CD4-positive, alpha-beta memory T cell (primary cell): ENCODE results near the gene EIF4G3. TPM values are rescaled to one million over a fixed set of nuclear protein-coding genes. Genes with fewer than 3 reads are reported as not detected.
"Not testable (repeated sequence)": the region's sequence is repeated elsewhere in the genome, so short reads cannot be mapped to it uniquely, and the experiment has no call there.

ENCODE experiments used
- CTCF ChIA-PET: fragments of 350-600 bp; sonication (Branson Sonifier 250); formaldehyde crosslinking; loops from one replicate; lab custom pipeline; 2021; ENCODE audit warnings: inconsistent platforms; ENCODE audit not compliant: partially characterized antibody; lab: Charles Lee
- POLR2A ChIA-PET: fragments of 350-600 bp; sonication (Branson Sonifier 250); formaldehyde crosslinking; loops from one replicate; lab custom pipeline; 2021; ENCODE audit not compliant: partially characterized antibody; lab: Charles Lee
- DNase-seq, 5 donors: peaks; one replicate each; pipeline versions ENCODE4 v3.0.0 to v3.0.0-alpha.2; 2020 to 2022; ENCODE audit warnings: mixed read lengths in 1 of 5
- H3K27ac ChIP-seq: one replicate; pipeline ENCODE4 v1.7.0; 2013; ENCODE audit warnings: low read depth, low read length
- H3K27me3 ChIP-seq: 2 replicates; pipeline ENCODE4 v1.7.0; 2013; ENCODE audit warnings: mild to moderate bottlenecking, low read length, moderate library complexity; ENCODE audit not compliant: insufficient read depth
- H3K36me3 ChIP-seq: 2 replicates; pipeline ENCODE4 v1.7.0; 2013; ENCODE audit warnings: mild to moderate bottlenecking, low read length, moderate library complexity; ENCODE audit not compliant: insufficient read depth
- H3K4me1 ChIP-seq: 2 replicates; pipeline ENCODE4 v1.7.0; 2013; ENCODE audit warnings: mild to moderate bottlenecking, low read length, moderate library complexity; ENCODE audit not compliant: insufficient read depth
- H3K4me3 ChIP-seq, 2 donors: one replicate each; pipeline ENCODE4 v1.7.0; 2013; ENCODE audit warnings: low read length in 2 of 2, mild to moderate bottlenecking in 1 of 2
- H3K9me3 ChIP-seq, 2 donors: one replicate each; pipeline ENCODE4 v1.7.0; 2013; ENCODE audit warnings: low read length in 2 of 2, control low read depth in 1 of 2; ENCODE audit not compliant: control insufficient read depth in 1 of 2
- H3K27ac Mint-ChIP-seq, 7 donors: one replicate each; pipeline ENCODE4 v1.8.0; 2020 to 2021; ENCODE audit warnings: mixed read lengths in 7 of 7, mild to moderate bottlenecking in 6 of 7, inconsistent platforms in 3 of 7, moderate library complexity in 3 of 7
- H3K27me3 Mint-ChIP-seq, 2 donors: one replicate each; pipeline ENCODE4 v1.8.0; 2020 to 2021; ENCODE audit warnings: mixed read lengths in 2 of 2
- H3K36me3 Mint-ChIP-seq, 2 donors: one replicate each; pipeline ENCODE4 v1.8.0; 2020 to 2021; ENCODE audit warnings: mixed read lengths in 2 of 2, inconsistent platforms in 1 of 2, mild to moderate bottlenecking in 1 of 2
- H3K4me1 Mint-ChIP-seq, 4 donors: one replicate each; pipeline ENCODE4 v1.8.0; 2020 to 2021; ENCODE audit warnings: mixed read lengths in 4 of 4, mild to moderate bottlenecking in 1 of 4
- H3K4me3 Mint-ChIP-seq, 8 donors: one replicate each; pipeline ENCODE4 v1.8.0; 2020 to 2021; ENCODE audit warnings: mixed read lengths in 8 of 8, mild to moderate bottlenecking in 7 of 8, moderate library complexity in 6 of 8, inconsistent platforms in 3 of 8
- H3K9me3 Mint-ChIP-seq, 8 donors: one replicate each; pipeline ENCODE4 v1.8.0; 2020 to 2021; ENCODE audit warnings: mixed read lengths in 8 of 8, mild to moderate bottlenecking in 5 of 8, inconsistent platforms in 3 of 8, moderate library complexity in 1 of 8
- intact Hi-C: fragments of 100-400 bp; cut with micrococcal nuclease; formaldehyde crosslinking; loops from one replicate; pipeline ENCODE4 v1.15.1; 2023
- polyA plus RNA-seq, 2 donors: library from polyadenylated mRNA; unstranded; fragments of 300-500 nt; fragmentation: Illumina TruSeq; gene quantifications; one replicate each; pipeline ENCODE4 v1.2.3, GENCODE V29; 2021
- total RNA-seq, 2 experiments: library from RNA; stranded (reverse); gene quantifications; one replicate each; pipeline ENCODE4 v1.2.3, GENCODE V29; 2021

EIF4G3 gene
- total and polyA plus RNA-seq, 4 experiments from 2014 or later = 1.6 to 18.0 (median 13.1) TPM

- Histone ChIP-seq H3K27me3 (no peaks in the 10 kb centered on the region), H3K36me3 (no peaks in the 10 kb centered on the region), H3K4me3 (no peak overlapping the region), H3K27ac (no peak overlapping the region), H3K9me3 (no peaks in the 10 kb centered on the region), H3K4me1 (peaks cover 17% of the 10 kb centered on the region)
- H3K9me3 Mint-ChIP-seq = no peaks in the 10 kb centered on the region
- ChIA-PET POLR2A (interaction anchor here (0.8 kb wide), 1 partner anchor 91 kb away, joined by 3 read pairs; no protein-coding TSS in a partner anchor), CTCF (interaction anchor here (1.6 kb wide), 1 partner anchor 263 kb away, joined by 6 read pairs; no protein-coding TSS in a partner anchor)
- intact Hi-C loops = no loop called here
- H3K27me3 Mint-ChIP-seq = no peaks in the 10 kb centered on the region
- no peak for DNase-seq
- H3K4me3 Mint-ChIP-seq = peak overlapping the region in 5 of 8 donors; percentile 0 to 47 (median 23)
- H3K4me1 Mint-ChIP-seq = peaks cover 14 to 26% (median 18%) of the 10 kb centered on the region in 4 donors
- peak overlapping the region in 5 of 7 donors; percentile 9 to 72 (median 54) for H3K27ac Mint-ChIP-seq
- peaks cover 0 to 10% of the 10 kb centered on the region in 2 donors for H3K36me3 Mint-ChIP-seq
These were observed 244.7 kb downstream of the EIF4G3 start for GRCh38 chr1:20931930-20932436.

GRCh38 chr1:20930427-20930826 lies 246.3 kb downstream of the EIF4G3 start:
- Mint-ChIP-seq H3K27me3 (no peaks in the 10 kb centered on the region), H3K27ac (no peak overlapping the region), H3K36me3 (peaks cover 0 to 4% of the 10 kb centered on the region in 2 donors), H3K4me3 (no peak overlapping the region), H3K4me1 (peaks cover 14 to 26% (median 18%) of the 10 kb centered on the region in 4 donors), H3K9me3 (no peaks in the 10 kb centered on the region)
- intact Hi-C loops = no loop called here
- H3K27me3 ChIP-seq = no peaks in the 10 kb centered on the region
- no peaks in the 10 kb centered on the region for H3K9me3 ChIP-seq
- H3K4me1 ChIP-seq = peaks cover 17% of the 10 kb centered on the region
- no peak overlapping the region for H3K4me3 ChIP-seq
- CTCF ChIA-PET = no interaction called here
- POLR2A ChIA-PET = no interaction called here
- H3K36me3 ChIP-seq = no peaks in the 10 kb centered on the region
- no peak for DNase-seq
- H3K27ac ChIP-seq = no peak overlapping the region

- peaks cover 12 to 14% (median 13%) of the 10 kb centered on the region in 4 donors for H3K4me1 Mint-ChIP-seq
- Histone ChIP-seq H3K36me3 (no peaks in the 10 kb centered on the region), H3K27me3 (no peaks in the 10 kb centered on the region), H3K9me3 (no peaks in the 10 kb centered on the region), H3K4me1 (peaks cover 13% of the 10 kb centered on the region), H3K27ac (no peak overlapping the region), H3K4me3 (no peak overlapping the region)
- POLR2A ChIA-PET = no interaction called here
- no peak for DNase-seq
- H3K36me3 Mint-ChIP-seq = peaks cover 0 to 4% of the 10 kb centered on the region in 2 donors
- no peak overlapping the region for H3K4me3 Mint-ChIP-seq
- CTCF ChIA-PET = no interaction called here
- no peaks in the 10 kb centered on the region for H3K9me3 Mint-ChIP-seq
- H3K27me3 Mint-ChIP-seq = no peaks in the 10 kb centered on the region
- intact Hi-C loops = no loop called here
- no peak overlapping the region for H3K27ac Mint-ChIP-seq
These were observed 248.6 kb downstream of the EIF4G3 start for GRCh38 chr1:20928146-20928545.

GRCh38 chr1:20921285-20921684 lies 255.4 kb downstream of the EIF4G3 start:
- Mint-ChIP-seq H3K27me3 (no peaks in the 10 kb centered on the region), H3K4me3 (no peak overlapping the region), H3K4me1 (no peaks in the 10 kb centered on the region), H3K27ac (no peak overlapping the region), H3K9me3 (no peaks in the 10 kb centered on the region), H3K36me3 (no peaks in the 10 kb centered on the region)
- no peak overlapping the region for H3K27ac ChIP-seq
- H3K4me1 ChIP-seq = no peaks in the 10 kb centered on the region
- no peaks in the 10 kb centered on the region for H3K9me3 ChIP-seq
- DNase-seq = no peak
- no peaks in the 10 kb centered on the region for H3K36me3 ChIP-seq
- POLR2A ChIA-PET = no interaction called here
- no peaks in the 10 kb centered on the region for H3K27me3 ChIP-seq
- CTCF ChIA-PET = no interaction called here
- no peak overlapping the region for H3K4me3 ChIP-seq
- intact Hi-C loops = no loop called here

- POLR2A ChIA-PET = no interaction called here
- intact Hi-C loops = no loop called here
- no peak for DNase-seq
- no peaks in the 10 kb centered on the region for H3K9me3 ChIP-seq
- H3K36me3 ChIP-seq = no peaks in the 10 kb centered on the region
- Mint-ChIP-seq H3K27me3 (no peaks in the 10 kb centered on the region), H3K9me3 (no peaks in the 10 kb centered on the region), H3K27ac (no peak overlapping the region), H3K4me3 (no peak overlapping the region), H3K4me1 (no peaks in the 10 kb centered on the region), H3K36me3 (peaks cover 1 to 11% of the 10 kb centered on the region in 2 donors)
- H3K27me3 ChIP-seq = no peaks in the 10 kb centered on the region
- no peak overlapping the region for H3K4me3 ChIP-seq
- no peak overlapping the region for H3K27ac ChIP-seq
- CTCF ChIA-PET = interaction anchor here (0.7 kb wide), 1 partner anchor 276 kb away, joined by 3 read pairs; no protein-coding TSS in a partner anchor
- H3K4me1 ChIP-seq = no peaks in the 10 kb centered on the region
These were observed 263.5 kb downstream of the EIF4G3 start for GRCh38 chr1:20913242-20913641.

GRCh38 chr1:20907526-20907925 lies 269.2 kb downstream of the EIF4G3 start:
- H3K27ac Mint-ChIP-seq, H3K36me3 ChIP-seq, H3K4me1 ChIP-seq, H3K4me3 ChIP-seq, H3K27me3 Mint-ChIP-seq, POLR2A ChIA-PET, H3K4me1 Mint-ChIP-seq, H3K27ac ChIP-seq, intact Hi-C loops, H3K27me3 ChIP-seq, H3K9me3 ChIP-seq, CTCF ChIA-PET, H3K4me3 Mint-ChIP-seq, H3K9me3 Mint-ChIP-seq, DNase-seq: not testable (repeated sequence)
- peaks cover 6 to 12% of the 10 kb centered on the region in 2 donors for H3K36me3 Mint-ChIP-seq

GRCh38 chr1:20903437-20903836 lies 273.3 kb downstream of the EIF4G3 start:
- ChIA-PET POLR2A (interaction anchor here (1.0 kb wide), 1 partner anchor 8 kb away, joined by 3 read pairs; no protein-coding TSS in a partner anchor), CTCF (no interaction called here)
- Mint-ChIP-seq H3K36me3 (peaks cover 5 to 13% of the 10 kb centered on the region in 2 donors), H3K9me3 (no peaks in the 10 kb centered on the region), H3K27ac (peak overlapping the region in 1 of 7 donors; percentile 38), H3K4me1 (peaks cover 0 to 1% (median 0%) of the 10 kb centered on the region in 4 donors), H3K4me3 (no peak overlapping the region), H3K27me3 (no peaks in the 10 kb centered on the region)
- H3K4me3 ChIP-seq = no peak overlapping the region
- H3K27me3 ChIP-seq = no peaks in the 10 kb centered on the region
- no peak overlapping the region for H3K27ac ChIP-seq
- H3K36me3 ChIP-seq = peaks cover 6% of the 10 kb centered on the region
- intact Hi-C loops = no loop called here
- peak in 3 of 5 donors; percentile 4 to 7 (median 5) for DNase-seq
- H3K4me1 ChIP-seq = no peaks in the 10 kb centered on the region
- H3K9me3 ChIP-seq = no peaks in the 10 kb centered on the region
